Choroid plexus epithelial cell (primary cell): Measurements from ENCODE around the gene DENND10.

Source experiments
- DNase-seq: peaks from one replicate; pipeline ENCODE4 v3.0.0-alpha.2; 2010; ENCODE audit warnings: low read depth
- H3K4me3 ChIP-seq: 2 replicates; pipeline ENCODE4 v1.5.1; 2011; ENCODE audit warnings: low read depth, mild to moderate bottlenecking, control low read depth, low read length, moderate library complexity
- CTCF ChIP-seq: conservative IDR thresholded peaks from 2 replicates; pipeline ENCODE4 v1.5.1; 2011; ENCODE audit warnings: low read depth, mild to moderate bottlenecking, control low read depth, inconsistent platforms, low read length, moderate library complexity

DENND10 gene

GRCh38 chr10:119070395-119071165, 33.3 kb upstream of the DENND10 start:
- TF ChIP-seq CTCF, result no peak
- DNase-seq, result no peak
- no peak overlapping the region for H3K4me3 ChIP-seq

GRCh38 chr10:119073584-119073983, 30.3 kb upstream of the DENND10 start:
- H3K4me3 ChIP-seq, result no peak overlapping the region
- no peak for TF ChIP-seq CTCF
- no peak for DNase-seq

GRCh38 chr10:119078422-119079179, 25.3 kb upstream of the DENND10 start:
- no peak for TF ChIP-seq CTCF
- peak overlapping the region; percentile 98 for H3K4me3 ChIP-seq
- DNase-seq, result no peak

- DNase-seq, result peak; percentile 84
- peak overlapping the region; percentile 98 for H3K4me3 ChIP-seq
- TF ChIP-seq CTCF, result no peak
Measured at GRCh38 chr10:119079599-119080520, 24.1 kb upstream of the DENND10 start.

GRCh38 chr10:119080521-119081259, 23.2 kb upstream of the DENND10 start, which contains the start of gene EIF3A:
Gene EIF3A, minus strand, starts transcription at chr10:119080817. Its CDS starts 141 bp downstream, at chr10:119080676.
- no peak for TF ChIP-seq CTCF
- DNase-seq, result peak; percentile 95
- peak within 1 kb of the TSS; percentile 98 for H3K4me3 ChIP-seq

- no peak overlapping the region for H3K4me3 ChIP-seq
- no peak for TF ChIP-seq CTCF
- DNase-seq, result no peak
Measured at GRCh38 chr10:119084896-119085295, 19.0 kb upstream of the DENND10 start.
